Stimulated activated CD8-positive, alpha-beta memory T cell treated with anti-CD3 and anti-CD28 coated beads, Interleukin-12 subunit alpha, Interleukin-12 subunit beta, amount 100 ng/mL, for 24 hours (primary cell): ENCODE data around the gene TRAPPC8.

Experiments used
- DNase-seq: peaks from one replicate; pipeline ENCODE4 v3.0.0-alpha.2; 2020; ENCODE audit errors: extremely low read depth

The TRAPPC8 gene

GRCh38 chr18:31795747-31796146 lies 147.2 kb downstream of the TRAPPC8 start:
- no peak for DNase-seq

- DNase-seq = no peak
These were observed 149.4 kb downstream of the TRAPPC8 start for GRCh38 chr18:31793531-31793930.

GRCh38 chr18:31792580-31792911 lies 150.4 kb downstream of the TRAPPC8 start:
- DNase-seq = no peak

- DNase-seq = no peak
These were observed 150.9 kb downstream of the TRAPPC8 start for GRCh38 chr18:31791817-31792579.

DNA sequence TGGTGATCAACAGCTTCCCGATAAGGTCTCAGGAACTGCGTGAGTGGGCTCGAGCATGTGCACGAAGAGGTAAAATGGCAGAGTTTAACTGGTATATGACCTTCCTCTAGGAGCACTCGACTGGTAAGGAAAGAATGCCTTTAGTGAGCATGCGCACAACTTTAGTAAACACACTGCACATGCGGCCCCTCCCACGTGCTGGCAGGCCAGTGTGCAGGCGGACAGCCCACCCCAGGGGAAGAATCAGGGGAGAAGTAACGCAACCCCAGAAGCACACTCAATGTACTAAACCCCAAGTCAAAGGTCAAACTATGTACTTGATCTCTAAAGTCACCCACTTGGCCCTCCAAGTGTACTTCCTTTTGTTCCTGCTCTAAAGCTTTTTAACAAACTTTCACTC lies 153.5 kb downstream of the TRAPPC8 start:
- DNase-seq = no peak

DNA sequence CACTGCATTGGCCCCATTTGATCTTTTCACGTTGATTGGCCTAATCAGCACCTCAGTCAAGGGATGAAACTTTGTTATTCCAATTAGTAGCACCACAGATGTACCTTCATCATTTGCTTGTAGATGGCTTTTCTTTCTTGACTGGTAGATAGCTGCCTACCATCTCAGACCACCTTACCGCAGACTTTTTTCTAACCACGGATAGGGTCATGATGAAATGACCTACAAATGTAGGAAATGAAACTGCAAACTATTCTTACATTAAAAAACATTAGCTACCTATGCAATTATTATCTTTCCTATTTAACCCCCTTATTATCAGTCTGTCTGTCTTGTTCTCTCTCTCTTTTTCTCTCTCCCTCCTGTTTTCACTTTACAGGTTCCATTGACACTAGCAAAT lies 159.9 kb downstream of the TRAPPC8 start:
- DNase-seq = no peak
